ENCODE results near the gene GPRC5A.

The GPRC5A gene

DNA sequence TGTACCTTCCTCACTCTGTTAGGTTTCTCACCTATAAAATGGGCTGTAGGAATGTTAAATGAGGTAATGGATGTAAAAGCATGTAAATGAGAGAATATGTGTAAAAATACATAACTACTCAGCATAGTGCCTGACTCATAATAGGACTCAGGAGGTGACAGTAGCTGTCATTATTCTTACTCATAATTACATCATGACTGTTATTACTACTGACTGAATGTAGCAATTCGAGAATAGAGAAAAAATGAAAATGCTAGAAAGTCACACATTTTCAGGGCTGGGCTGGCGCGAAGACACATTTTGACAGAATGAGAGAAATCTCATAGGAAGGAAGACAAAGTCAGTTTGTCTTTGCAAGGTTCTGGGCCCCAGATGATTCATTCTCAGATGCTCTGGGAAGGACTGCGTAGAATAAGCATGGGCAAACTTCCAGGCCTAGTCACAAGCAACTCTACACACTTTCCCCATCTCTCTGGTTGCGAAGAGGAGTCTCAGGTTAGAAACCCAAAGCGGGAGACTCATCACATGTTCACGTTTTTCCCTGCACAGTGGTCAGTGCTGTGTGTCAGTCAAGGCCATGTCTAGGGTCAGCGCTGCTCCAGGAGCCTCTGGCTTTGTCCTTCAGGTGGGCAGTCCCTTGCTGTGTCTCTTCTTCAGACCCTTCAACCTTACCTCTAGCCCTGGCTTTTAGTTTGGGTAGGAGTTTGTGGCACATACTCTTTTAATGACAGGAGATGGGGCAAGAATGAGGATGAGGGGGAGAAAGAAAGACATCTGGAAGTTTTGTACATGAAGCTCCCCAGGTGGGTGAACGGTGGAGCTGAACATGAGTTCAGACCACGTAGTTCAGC lies 8.4 kb downstream of the GPRC5A start (continued):
- TF ChIP-seq ZNF366 (tag by site-specific recombination; conservative IDR thresholded peaks at IDR 0.05) (peak; percentile 93), GLIS2 (tag by site-specific recombination; IDR thresholded peaks at IDR 0.05) (no peak), ZBTB21 (tag by site-specific recombination; IDR thresholded peaks at IDR 0.05) (peak; percentile 81), ZBTB1 (tag by site-specific recombination; IDR thresholded peaks at IDR 0.05) (0 out of 2 replicates have a peak, but pooled peaks have one; percentile 75), KLF10 (tag by site-specific recombination; IDR thresholded peaks at IDR 0.05) (peak; percentile 46; the same call in 1 of the 2 replicates), ZNF843 (tag by site-specific recombination; IDR thresholded peaks at IDR 0.05) (0 out of 2 replicates have a peak, but pooled peaks have one; percentile 15), ZBTB20 (tag by site-specific recombination; IDR thresholded peaks at IDR 0.05) (peak; percentile 28; the same call in 1 of the 2 replicates), WT1 (tag by site-specific recombination; IDR thresholded peaks at IDR 0.05) (peak; percentile 38; the same call in 1 of the 2 replicates), ZNF501 (tag by site-specific recombination; IDR thresholded peaks at IDR 0.05) (peak; percentile 21; the same call in 1 of the 2 replicates), ZNF184 (tag by site-specific recombination; IDR thresholded peaks at IDR 0.05) (peak; percentile 98), ZNF629 (tag by site-specific recombination; IDR thresholded peaks at IDR 0.05) (peak; percentile 96), GFI1B (tag by site-specific recombination; IDR thresholded peaks at IDR 0.05) (0 out of 2 replicates have a peak, but pooled peaks have one; percentile 8), SCRT2 (tag by site-specific recombination; IDR thresholded peaks at IDR 0.05) (peak; percentile 52), ZNF621 (tag by site-specific recombination; IDR thresholded peaks at IDR 0.05) (no peak), ZNF335 (tag by site-specific recombination; conservative IDR thresholded peaks at IDR 0.05) (peak; percentile 48; the same call in 1 of the 2 replicates), SP2 (tag by site-specific recombination; IDR thresholded peaks at IDR 0.05) (peak; percentile 18; the same call in 1 of the 2 replicates), ZNF707 (tag by site-specific recombination; IDR thresholded peaks at IDR 0.05) (no peak), ZBTB7A (tag by site-specific recombination; IDR thresholded peaks at IDR 0.05; ENCODE audit: low read depth) (0 out of 2 replicates have a peak, but pooled peaks have one; percentile 16), PRDM1 (tag by site-specific recombination; IDR thresholded peaks at IDR 0.05) (peak; percentile 77), ZNF10 (tag by site-specific recombination; IDR thresholded peaks at IDR 0.05) (peak; percentile 80), ZNF140 (tag by site-specific recombination; IDR thresholded peaks at IDR 0.05) (no peak), OSR2 (tag by site-specific recombination; IDR thresholded peaks at IDR 0.05) (peak; percentile 89), ZNF324 (tag by site-specific recombination; IDR thresholded peaks at IDR 0.05) (peak; percentile 83), ZNF311 (tag by site-specific recombination; IDR thresholded peaks at IDR 0.05; ENCODE audit: borderline replicate concordance) (no peak), ZNF394 (tag by site-specific recombination; IDR thresholded peaks at IDR 0.05; ENCODE audit: borderline replicate concordance) (peak; percentile 77), ZXDB (tag by site-specific recombination; IDR thresholded peaks at IDR 0.05) (no peak)
- TF ChIP-seq, protein P1, sequence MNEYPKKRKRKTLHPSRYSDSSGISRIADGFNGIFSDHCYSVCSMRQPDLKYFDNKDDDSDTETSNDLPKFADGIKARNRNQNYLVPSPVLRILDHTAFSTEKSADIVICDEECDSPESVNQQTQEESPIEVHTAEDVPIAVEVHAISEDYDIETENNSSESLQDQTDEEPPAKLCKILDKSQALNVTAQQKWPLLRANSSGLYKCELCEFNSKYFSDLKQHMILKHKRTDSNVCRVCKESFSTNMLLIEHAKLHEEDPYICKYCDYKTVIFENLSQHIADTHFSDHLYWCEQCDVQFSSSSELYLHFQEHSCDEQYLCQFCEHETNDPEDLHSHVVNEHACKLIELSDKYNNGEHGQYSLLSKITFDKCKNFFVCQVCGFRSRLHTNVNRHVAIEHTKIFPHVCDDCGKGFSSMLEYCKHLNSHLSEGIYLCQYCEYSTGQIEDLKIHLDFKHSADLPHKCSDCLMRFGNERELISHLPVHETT (tag by site-specific recombination; IDR thresholded peaks at IDR 0.05) = peak; percentile 96
- TF ChIP-seq, protein P2, sequence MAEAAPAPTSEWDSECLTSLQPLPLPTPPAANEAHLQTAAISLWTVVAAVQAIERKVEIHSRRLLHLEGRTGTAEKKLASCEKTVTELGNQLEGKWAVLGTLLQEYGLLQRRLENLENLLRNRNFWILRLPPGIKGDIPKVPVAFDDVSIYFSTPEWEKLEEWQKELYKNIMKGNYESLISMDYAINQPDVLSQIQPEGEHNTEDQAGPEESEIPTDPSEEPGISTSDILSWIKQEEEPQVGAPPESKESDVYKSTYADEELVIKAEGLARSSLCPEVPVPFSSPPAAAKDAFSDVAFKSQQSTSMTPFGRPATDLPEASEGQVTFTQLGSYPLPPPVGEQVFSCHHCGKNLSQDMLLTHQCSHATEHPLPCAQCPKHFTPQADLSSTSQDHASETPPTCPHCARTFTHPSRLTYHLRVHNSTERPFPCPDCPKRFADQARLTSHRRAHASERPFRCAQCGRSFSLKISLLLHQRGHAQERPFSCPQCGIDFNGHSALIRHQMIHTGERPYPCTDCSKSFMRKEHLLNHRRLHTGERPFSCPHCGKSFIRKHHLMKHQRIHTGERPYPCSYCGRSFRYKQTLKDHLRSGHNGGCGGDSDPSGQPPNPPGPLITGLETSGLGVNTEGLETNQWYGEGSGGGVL (tag by site-specific recombination; IDR thresholded peaks at IDR 0.05) = peak; percentile 28; the same call in 1 of the 2 replicates
- TF ChIP-seq, protein P3, sequence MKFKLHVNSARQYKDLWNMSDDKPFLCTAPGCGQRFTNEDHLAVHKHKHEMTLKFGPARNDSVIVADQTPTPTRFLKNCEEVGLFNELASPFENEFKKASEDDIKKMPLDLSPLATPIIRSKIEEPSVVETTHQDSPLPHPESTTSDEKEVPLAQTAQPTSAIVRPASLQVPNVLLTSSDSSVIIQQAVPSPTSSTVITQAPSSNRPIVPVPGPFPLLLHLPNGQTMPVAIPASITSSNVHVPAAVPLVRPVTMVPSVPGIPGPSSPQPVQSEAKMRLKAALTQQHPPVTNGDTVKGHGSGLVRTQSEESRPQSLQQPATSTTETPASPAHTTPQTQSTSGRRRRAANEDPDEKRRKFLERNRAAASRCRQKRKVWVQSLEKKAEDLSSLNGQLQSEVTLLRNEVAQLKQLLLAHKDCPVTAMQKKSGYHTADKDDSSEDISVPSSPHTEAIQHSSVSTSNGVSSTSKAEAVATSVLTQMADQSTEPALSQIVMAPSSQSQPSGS (tag by site-specific recombination; IDR thresholded peaks at IDR 0.05; ENCODE audit: low read depth) = peak; percentile 93
- TF ChIP-seq, protein P4, sequence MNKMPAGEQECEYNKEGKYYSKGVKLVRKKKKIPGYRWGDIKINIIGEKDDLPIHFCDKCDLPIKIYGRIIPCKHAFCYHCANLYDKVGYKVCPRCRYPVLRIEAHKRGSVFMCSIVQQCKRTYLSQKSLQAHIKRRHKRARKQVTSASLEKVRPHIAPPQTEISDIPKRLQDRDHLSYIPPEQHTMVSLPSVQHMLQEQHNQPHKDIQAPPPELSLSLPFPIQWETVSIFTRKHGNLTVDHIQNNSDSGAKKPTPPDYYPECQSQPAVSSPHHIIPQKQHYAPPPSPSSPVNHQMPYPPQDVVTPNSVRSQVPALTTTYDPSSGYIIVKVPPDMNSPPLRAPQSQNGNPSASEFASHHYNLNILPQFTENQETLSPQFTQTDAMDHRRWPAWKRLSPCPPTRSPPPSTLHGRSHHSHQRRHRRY (tag by site-specific recombination; IDR thresholded peaks at IDR 0.05) = no peak
- TF ChIP-seq, protein P5, sequence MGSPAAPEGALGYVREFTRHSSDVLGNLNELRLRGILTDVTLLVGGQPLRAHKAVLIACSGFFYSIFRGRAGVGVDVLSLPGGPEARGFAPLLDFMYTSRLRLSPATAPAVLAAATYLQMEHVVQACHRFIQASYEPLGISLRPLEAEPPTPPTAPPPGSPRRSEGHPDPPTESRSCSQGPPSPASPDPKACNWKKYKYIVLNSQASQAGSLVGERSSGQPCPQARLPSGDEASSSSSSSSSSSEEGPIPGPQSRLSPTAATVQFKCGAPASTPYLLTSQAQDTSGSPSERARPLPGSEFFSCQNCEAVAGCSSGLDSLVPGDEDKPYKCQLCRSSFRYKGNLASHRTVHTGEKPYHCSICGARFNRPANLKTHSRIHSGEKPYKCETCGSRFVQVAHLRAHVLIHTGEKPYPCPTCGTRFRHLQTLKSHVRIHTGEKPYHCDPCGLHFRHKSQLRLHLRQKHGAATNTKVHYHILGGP (tag by site-specific recombination; IDR thresholded peaks at IDR 0.05) = 0 out of 2 replicates have a peak, but pooled peaks have one; percentile 47
- TF ChIP-seq, protein P6, sequence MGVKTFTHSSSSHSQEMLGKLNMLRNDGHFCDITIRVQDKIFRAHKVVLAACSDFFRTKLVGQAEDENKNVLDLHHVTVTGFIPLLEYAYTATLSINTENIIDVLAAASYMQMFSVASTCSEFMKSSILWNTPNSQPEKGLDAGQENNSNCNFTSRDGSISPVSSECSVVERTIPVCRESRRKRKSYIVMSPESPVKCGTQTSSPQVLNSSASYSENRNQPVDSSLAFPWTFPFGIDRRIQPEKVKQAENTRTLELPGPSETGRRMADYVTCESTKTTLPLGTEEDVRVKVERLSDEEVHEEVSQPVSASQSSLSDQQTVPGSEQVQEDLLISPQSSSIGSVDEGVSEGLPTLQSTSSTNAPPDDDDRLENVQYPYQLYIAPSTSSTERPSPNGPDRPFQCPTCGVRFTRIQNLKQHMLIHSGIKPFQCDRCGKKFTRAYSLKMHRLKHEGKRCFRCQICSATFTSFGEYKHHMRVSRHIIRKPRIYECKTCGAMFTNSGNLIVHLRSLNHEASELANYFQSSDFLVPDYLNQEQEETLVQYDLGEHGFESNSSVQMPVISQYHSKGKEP (tag by site-specific recombination; IDR thresholded peaks at IDR 0.05) = no peak

All from HEK293 (cell line).